HFFc6 (cell line): ENCODE results near the gene ATP8B1. TPM values are rescaled to one million over a fixed set of nuclear protein-coding genes. Genes with fewer than 3 reads are reported as not detected.
A peak's percentile ranks its signal among the peaks of the same experiment; 100 is the strongest.

Source experiments
- DNase-seq: peaks from one replicate; pipeline ENCODE4 v3.0.0-alpha.2; 2018
- H3K27ac Mint-ChIP-seq: 2 replicates; pipeline ENCODE4 v1.8.0; 2020; ENCODE audit warnings: mild to moderate bottlenecking, mixed read lengths
- H3K27me3 Mint-ChIP-seq: 2 replicates; pipeline ENCODE4 v1.8.0; 2021; ENCODE audit warnings: mild to moderate bottlenecking, moderate library complexity, mixed read lengths; ENCODE audit not compliant: insufficient read depth
- H3K36me3 Mint-ChIP-seq: 2 replicates; pipeline ENCODE4 v1.8.0; 2021; ENCODE audit warnings: low read depth, mixed read lengths
- H3K4me1 Mint-ChIP-seq: 2 replicates; pipeline ENCODE4 v1.8.0; 2020; ENCODE audit warnings: low read depth, mixed read lengths
- H3K4me3 Mint-ChIP-seq: 2 replicates; pipeline ENCODE4 v1.8.0; 2020; ENCODE audit warnings: mild to moderate bottlenecking, moderate library complexity, mixed read lengths
- H3K9me3 Mint-ChIP-seq: 2 replicates; pipeline ENCODE4 v1.8.0; 2020; ENCODE audit warnings: mild to moderate bottlenecking, mixed read lengths
- total RNA-seq, 6 experiments: library from RNA; stranded (reverse); fragmentation: NEBNext Ultra II Directional; extraction: Animal tissue kit (Norgen Biotek cat#: 25700); gene quantifications; 2 replicates in 1 of 6; 3 replicates in 5 of 6; pipeline ENCODE4 v1.2.3, GENCODE V29; 2021
- TF ChIP-seq, protein P1 (sequence below): fragments of 200-600 bp; sonication (generic); IDR thresholded peaks from 2 replicates; pipeline ENCODE4 v1.5.0; 2021; ENCODE audit warnings: antibody characterized with exemption, mild to moderate bottlenecking

Gene ATP8B1
- total RNA-seq, 6 experiments from 2014 or later, result 78.8 to 115 (median 94.6) TPM

DNA sequence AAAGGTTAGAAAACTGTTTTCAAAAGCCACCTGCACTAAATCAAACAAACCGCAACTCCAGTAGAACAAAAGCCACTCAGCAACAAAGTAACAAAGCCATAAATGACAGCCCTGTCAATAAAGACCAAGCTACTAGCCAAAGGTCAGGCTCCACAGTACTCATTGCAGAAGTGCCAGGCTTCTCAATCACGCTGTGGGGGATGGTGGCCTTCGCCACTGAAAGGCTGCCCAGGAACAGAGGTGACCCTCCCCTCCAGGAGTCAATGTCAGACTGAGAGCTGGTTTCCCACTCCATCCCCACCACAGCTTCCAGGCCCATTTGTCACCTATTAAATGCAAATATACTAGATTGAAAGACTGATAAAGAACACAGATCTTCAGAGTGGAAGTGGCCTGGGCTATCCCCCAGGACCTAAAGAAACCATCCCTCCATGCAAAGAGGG is 5.9 kb downstream of the ATP8B1 start:
- Mint-ChIP-seq H3K9me3 (peaks cover 13% of the 10 kb centered on the region; the same call in 1 of the 2 replicates), H3K36me3 (peaks cover 72% of the 10 kb centered on the region), H3K4me1 (peaks cover 85% of the 10 kb centered on the region), H3K27ac (peak overlapping the region; percentile 55; the same call in 1 of the 2 replicates), H3K27me3 (peaks cover 2% of the 10 kb centered on the region; the same call in 1 of the 2 replicates), H3K4me3 (peak overlapping the region; percentile 39)
- TF ChIP-seq, protein P1, sequence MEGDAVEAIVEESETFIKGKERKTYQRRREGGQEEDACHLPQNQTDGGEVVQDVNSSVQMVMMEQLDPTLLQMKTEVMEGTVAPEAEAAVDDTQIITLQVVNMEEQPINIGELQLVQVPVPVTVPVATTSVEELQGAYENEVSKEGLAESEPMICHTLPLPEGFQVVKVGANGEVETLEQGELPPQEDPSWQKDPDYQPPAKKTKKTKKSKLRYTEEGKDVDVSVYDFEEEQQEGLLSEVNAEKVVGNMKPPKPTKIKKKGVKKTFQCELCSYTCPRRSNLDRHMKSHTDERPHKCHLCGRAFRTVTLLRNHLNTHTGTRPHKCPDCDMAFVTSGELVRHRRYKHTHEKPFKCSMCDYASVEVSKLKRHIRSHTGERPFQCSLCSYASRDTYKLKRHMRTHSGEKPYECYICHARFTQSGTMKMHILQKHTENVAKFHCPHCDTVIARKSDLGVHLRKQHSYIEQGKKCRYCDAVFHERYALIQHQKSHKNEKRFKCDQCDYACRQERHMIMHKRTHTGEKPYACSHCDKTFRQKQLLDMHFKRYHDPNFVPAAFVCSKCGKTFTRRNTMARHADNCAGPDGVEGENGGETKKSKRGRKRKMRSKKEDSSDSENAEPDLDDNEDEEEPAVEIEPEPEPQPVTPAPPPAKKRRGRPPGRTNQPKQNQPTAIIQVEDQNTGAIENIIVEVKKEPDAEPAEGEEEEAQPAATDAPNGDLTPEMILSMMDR, result no peak
- DNase-seq, result no peak

DNA sequence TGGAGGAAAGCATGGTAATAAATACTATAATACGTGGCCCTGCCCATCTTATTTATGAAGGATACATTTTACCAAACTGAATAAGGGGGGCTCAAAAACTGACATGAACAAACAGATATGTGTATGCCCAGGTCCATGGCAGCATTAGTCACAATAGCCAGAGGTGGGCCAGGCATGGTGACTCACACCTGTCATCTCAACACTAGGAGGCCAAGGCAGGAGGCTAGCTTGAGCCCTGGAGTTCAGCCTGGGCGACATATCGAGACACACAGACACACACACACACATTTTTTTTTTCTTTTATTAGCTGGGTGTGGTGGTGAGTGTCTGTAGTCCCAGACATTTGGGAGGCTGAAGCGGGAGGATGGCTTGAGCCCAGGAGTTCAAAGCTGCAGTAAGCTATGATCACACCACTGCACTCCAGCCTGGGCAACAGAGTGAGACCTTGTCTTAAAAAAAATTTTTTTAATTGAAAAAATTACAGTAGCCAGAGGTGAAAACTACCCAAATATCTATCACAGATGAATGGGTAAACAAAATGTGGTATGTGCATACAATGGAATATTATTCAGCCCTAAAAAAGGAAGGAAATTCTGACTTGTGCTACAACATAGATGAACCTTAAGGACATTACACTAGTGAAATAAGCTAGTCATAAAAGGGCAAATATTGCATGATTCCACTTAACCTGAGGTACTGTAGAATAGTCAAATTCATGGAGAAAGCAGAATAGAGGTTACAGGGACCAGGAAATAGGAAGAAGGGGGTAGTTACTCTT is 8.0 kb downstream of the ATP8B1 start:
- Mint-ChIP-seq H3K4me3 (no peak overlapping the region), H3K36me3 (peaks cover 66% of the 10 kb centered on the region), H3K4me1 (peaks cover 93% of the 10 kb centered on the region), H3K27ac (no peak overlapping the region), H3K9me3 (no peaks in the 10 kb centered on the region), H3K27me3 (peaks cover 5% of the 10 kb centered on the region)
- TF ChIP-seq, protein P1, result no peak
- DNase-seq, result no peak

DNA sequence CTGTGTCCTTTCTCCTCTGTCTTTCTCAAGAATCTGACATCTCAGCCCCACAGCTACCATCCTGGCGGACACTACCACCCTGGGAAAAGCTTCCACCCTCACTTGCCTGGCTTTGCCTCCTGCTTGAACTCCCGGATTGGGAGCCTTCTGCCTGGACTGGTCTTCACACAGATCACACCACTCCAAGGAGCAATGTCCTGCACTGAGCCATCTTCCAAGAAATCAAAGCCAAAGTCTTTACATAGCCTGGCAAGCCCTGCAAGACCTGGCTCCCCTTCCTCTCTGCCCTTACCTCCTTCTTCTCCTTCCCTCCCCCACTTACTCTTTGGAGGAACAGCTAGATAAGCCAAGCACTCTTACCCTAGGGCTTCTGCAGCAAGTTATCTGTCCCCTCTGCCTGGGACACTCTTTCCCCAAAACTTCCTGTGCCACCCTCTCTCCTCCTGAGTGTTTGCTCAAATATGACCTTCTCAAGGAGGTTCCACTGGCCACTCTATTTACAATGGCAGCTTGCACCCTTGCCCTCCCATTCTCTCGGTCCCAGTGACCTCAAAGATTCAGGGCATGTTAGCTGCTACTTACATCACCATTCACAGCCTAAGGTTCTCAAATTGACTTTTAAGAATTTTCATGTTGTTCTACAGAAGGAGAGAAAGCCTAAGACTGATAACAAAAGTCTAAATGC is 9.7 kb downstream of the ATP8B1 start:
- H3K9me3 Mint-ChIP-seq, result no peaks in the 10 kb centered on the region
- TF ChIP-seq, protein P1, result no peak
- H3K27me3 Mint-ChIP-seq, result peaks cover 5% of the 10 kb centered on the region
- H3K4me3 Mint-ChIP-seq, result peak overlapping the region; percentile 4
- no peak for DNase-seq
- peaks cover 61% of the 10 kb centered on the region for H3K36me3 Mint-ChIP-seq
- peak overlapping the region; percentile 22; the same call in 1 of the 2 replicates for H3K27ac Mint-ChIP-seq
- H3K4me1 Mint-ChIP-seq, result peaks cover 94% of the 10 kb centered on the region

GRCh38 chr18:57792631-57793301 is 10.3 kb downstream of the ATP8B1 start:
- Mint-ChIP-seq H3K27ac (peak overlapping the region; percentile 45), H3K9me3 (no peaks in the 10 kb centered on the region), H3K27me3 (peaks cover 5% of the 10 kb centered on the region), H3K4me1 (peaks cover 95% of the 10 kb centered on the region), H3K4me3 (no peak overlapping the region; the same call in 1 of the 2 replicates), H3K36me3 (peaks cover 67% of the 10 kb centered on the region)
- no peak for DNase-seq
- TF ChIP-seq, protein P1, result no peak

DNA sequence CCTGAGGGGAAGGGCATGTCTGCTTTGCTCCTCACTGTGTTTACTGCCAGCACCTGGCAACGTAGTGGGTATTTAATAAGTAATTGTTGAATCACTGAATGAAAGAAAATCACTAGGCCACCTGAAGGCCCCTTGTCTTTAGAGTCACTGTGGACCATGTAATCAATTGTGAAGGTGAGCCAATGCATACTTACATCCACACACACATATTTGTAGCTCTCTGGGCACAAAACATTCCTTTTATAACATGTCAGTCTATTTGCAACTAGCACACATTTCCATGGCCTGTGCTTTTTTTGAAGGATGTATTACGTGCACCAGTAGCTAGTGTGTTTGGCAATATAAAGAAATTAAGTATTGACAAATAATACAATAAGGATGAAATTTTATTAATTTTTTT is 11.2 kb downstream of the ATP8B1 start:
- DNase-seq, result no peak
- Mint-ChIP-seq H3K36me3 (peaks cover 71% of the 10 kb centered on the region), H3K9me3 (no peaks in the 10 kb centered on the region), H3K27me3 (peaks cover 5% of the 10 kb centered on the region), H3K4me1 (peaks cover 97% of the 10 kb centered on the region), H3K27ac (peak overlapping the region; percentile 47; the same call in 1 of the 2 replicates), H3K4me3 (no peak overlapping the region)
- TF ChIP-seq, protein P1, result no peak
